Ishikawa (cell line): ENCODE data around the gene LSM3.

ENCODE experiments used
- CEBPB ChIP-seq: IDR thresholded peaks from 2 replicates; pipeline ENCODE4 v1.6.1; 2012
- CREB1 ChIP-seq: IDR thresholded peaks from 2 replicates; pipeline ENCODE4 v1.6.1; 2012; ENCODE audit warnings: low read depth
- MAX ChIP-seq: IDR thresholded peaks from 2 replicates; pipeline ENCODE4 v1.6.1; 2012

DNA sequence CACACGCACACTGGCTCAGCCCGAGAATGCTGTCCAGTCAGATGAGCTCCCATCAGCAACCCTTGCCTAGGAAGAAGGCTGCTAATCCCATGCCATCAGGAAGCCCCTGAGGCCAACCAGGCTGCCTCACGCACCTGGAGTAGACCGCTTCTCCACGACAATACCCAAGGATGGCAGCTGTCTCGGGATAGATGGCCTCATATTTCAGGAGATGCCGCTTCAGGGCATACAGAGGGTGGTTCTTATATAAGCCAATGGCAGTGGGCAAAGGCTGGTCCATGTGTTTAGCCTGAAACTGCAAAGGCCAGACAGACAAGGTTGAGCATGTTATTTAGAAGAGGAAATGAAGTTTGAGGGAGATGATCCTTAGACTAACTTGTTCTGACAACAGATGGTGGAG, 22.4 kb upstream of the LSM3 start:
- TF ChIP-seq CREB1, result no peak
- no peak for TF ChIP-seq MAX
- no peak for TF ChIP-seq CEBPB
